HepG2 (cell line): ENCODE results near the gene TSC22D4. TPM values are rescaled to one million over a fixed set of nuclear protein-coding genes. Genes with fewer than 3 reads are reported as not detected.

Experiments used
- DR1 ChIP-seq: sonication (generic); formaldehyde crosslinking; IDR thresholded peaks from 2 replicates; pipeline ENCODE4 v1.8.0; 2021; ENCODE audit warnings: mild to moderate bottlenecking, missing genetic modification reagents, inconsistent platforms
- JUND ChIP-seq: sonication (generic); formaldehyde crosslinking; IDR thresholded peaks from 2 replicates; pipeline ENCODE4 v1.8.0; 2022; ENCODE audit warnings: mild to moderate bottlenecking, missing genetic modification reagents
- MEF2D ChIP-seq: sonication (generic); formaldehyde crosslinking; IDR thresholded peaks from 2 replicates; pipeline ENCODE4 v1.5.1; 2020; ENCODE audit warnings: mild to moderate bottlenecking, missing genetic modification reagents
- NR2F2 ChIP-seq: IDR thresholded peaks from 2 replicates; pipeline ENCODE4 v1.6.1; 2012; ENCODE audit warnings: low read depth, inconsistent platforms, borderline replicate concordance
- RFX3 ChIP-seq: IDR thresholded peaks from 2 replicates; pipeline ENCODE4 v1.6.1; 2016; ENCODE audit warnings: missing biosample characterization, missing genetic modification reagents
- ZNF672 ChIP-seq: sonication (generic); formaldehyde crosslinking; IDR thresholded peaks from 2 replicates; pipeline ENCODE4 v1.8.1; 2022; ENCODE audit warnings: missing genetic modification reagents
- polyA plus RNA-seq, 8 experiments: library from polyadenylated mRNA; depleted of rRNA in 3 of 8; stranded (reverse) in 7 of 8; unstranded in 1 of 8; fragments of >200 nt; fragmentation: Illumina TruSeq in 4 of 8; extraction: Trizol in 4 of 8; gene quantifications; 2 replicates each; pipeline versions ENCODE4 v1.2.1 to v1.2.3, GENCODE V29; 2011 to 2016; ENCODE audit warnings: low read depth in 4 of 8, missing spikeins in 1 of 8, mixed read lengths in 1 of 8; ENCODE audit not compliant: insufficient read depth in 1 of 8
- total RNA-seq, 5 experiments: library from RNA; depleted of rRNA; stranded (reverse); fragments of >200 nt; fragmentation: Illumina TruSeq; extraction: Trizol; gene quantifications; 2 replicates each; pipeline ENCODE4 v1.2.3, GENCODE V29; 2016; ENCODE audit warnings: low read depth in 1 of 5
- TF ChIP-seq, protein P1 (sequence below): sonication (generic); formaldehyde crosslinking; IDR thresholded peaks from 2 replicates; pipeline ENCODE4 v1.4.0; 2020; ENCODE audit warnings: mild to moderate bottlenecking, missing genetic modification reagents, borderline replicate concordance
- TF ChIP-seq, protein P2 (sequence below): sonication (generic); formaldehyde crosslinking; IDR thresholded peaks from one replicate; pipeline ENCODE4 v1.5.1; 2020; ENCODE audit warnings: mild to moderate bottlenecking, missing genetic modification reagents; ENCODE audit errors: not compliant biosample characterization
- TF ChIP-seq, protein P3 (sequence below): IDR thresholded peaks from 2 replicates; pipeline ENCODE4 v1.6.1; 2012; ENCODE audit warnings: inconsistent platforms
- TF ChIP-seq, protein P4 (sequence below): IDR thresholded peaks from 2 replicates; pipeline ENCODE4 v1.6.1; 2012; ENCODE audit warnings: low read depth, low read length, improper control_type of control experiment
- TF ChIP-seq, protein P5 (sequence below): IDR thresholded peaks from 2 replicates; pipeline ENCODE4 v1.6.1; 2016

Gene TSC22D4
- total and polyA plus RNA-seq, 2 of the 13 experiments (the other 11 are each of a cell fraction or from before 2014, with no cell fraction given), result 7.7 to 8.7 TPM

DNA sequence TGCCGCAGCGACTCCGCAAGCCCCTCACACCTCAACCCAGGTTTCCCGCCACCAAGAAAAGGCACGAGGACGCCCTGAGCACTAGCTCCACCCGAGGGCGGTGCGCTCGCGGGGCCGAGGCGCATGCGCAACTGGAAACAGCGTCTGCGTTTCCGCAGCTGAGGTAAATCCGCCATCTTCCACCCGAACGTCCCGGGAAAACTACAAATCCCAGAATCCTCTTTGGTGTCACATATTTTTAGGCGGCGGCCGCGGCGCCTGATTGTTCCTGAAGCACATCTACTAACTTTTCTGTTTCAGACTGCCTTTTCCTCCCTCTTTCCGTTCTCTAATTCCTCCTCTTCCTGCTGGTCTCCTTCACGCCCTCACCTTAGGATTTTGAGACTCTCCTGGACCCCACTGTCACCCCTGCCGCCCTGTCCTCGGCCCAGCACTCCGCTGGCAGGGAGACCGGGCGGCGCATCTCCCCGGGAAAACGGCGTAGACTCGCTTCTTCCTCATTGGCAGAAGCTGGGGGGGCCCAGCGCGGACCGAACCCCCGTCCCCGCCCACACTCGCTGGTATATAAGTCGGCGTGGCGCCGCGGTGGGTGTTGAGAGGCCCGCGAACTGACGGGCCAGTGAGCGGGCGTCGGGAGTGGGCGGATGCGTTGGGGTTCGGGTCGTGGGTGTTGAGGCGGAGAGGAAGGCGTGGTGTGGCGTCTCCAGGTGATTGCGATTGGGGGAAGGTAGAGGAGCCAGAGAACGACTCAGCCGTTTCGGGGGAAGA lies 50.6 kb downstream of the TSC22D4 start, which contains the start of gene ZCWPW1 (continued):
- TF ChIP-seq, protein P1, sequence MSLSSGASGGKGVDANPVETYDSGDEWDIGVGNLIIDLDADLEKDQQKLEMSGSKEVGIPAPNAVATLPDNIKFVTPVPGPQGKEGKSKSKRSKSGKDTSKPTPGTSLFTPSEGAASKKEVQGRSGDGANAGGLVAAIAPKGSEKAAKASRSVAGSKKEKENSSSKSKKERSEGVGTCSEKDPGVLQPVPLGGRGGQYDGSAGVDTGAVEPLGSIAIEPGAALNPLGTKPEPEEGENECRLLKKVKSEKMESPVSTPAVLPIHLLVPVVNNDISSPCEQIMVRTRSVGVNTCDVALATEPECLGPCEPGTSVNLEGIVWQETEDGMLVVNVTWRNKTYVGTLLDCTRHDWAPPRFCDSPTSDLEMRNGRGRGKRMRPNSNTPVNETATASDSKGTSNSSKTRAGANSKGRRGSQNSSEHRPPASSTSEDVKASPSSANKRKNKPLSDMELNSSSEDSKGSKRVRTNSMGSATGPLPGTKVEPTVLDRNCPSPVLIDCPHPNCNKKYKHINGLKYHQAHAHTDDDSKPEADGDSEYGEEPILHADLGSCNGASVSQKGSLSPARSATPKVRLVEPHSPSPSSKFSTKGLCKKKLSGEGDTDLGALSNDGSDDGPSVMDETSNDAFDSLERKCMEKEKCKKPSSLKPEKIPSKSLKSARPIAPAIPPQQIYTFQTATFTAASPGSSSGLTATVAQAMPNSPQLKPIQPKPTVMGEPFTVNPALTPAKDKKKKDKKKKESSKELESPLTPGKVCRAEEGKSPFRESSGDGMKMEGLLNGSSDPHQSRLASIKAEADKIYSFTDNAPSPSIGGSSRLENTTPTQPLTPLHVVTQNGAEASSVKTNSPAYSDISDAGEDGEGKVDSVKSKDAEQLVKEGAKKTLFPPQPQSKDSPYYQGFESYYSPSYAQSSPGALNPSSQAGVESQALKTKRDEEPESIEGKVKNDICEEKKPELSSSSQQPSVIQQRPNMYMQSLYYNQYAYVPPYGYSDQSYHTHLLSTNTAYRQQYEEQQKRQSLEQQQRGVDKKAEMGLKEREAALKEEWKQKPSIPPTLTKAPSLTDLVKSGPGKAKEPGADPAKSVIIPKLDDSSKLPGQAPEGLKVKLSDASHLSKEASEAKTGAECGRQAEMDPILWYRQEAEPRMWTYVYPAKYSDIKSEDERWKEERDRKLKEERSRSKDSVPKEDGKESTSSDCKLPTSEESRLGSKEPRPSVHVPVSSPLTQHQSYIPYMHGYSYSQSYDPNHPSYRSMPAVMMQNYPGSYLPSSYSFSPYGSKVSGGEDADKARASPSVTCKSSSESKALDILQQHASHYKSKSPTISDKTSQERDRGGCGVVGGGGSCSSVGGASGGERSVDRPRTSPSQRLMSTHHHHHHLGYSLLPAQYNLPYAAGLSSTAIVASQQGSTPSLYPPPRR (CRISPR knock-in tag), result peak; percentile 44; the same call in 1 of the 2 replicates
- TF ChIP-seq, protein P2, sequence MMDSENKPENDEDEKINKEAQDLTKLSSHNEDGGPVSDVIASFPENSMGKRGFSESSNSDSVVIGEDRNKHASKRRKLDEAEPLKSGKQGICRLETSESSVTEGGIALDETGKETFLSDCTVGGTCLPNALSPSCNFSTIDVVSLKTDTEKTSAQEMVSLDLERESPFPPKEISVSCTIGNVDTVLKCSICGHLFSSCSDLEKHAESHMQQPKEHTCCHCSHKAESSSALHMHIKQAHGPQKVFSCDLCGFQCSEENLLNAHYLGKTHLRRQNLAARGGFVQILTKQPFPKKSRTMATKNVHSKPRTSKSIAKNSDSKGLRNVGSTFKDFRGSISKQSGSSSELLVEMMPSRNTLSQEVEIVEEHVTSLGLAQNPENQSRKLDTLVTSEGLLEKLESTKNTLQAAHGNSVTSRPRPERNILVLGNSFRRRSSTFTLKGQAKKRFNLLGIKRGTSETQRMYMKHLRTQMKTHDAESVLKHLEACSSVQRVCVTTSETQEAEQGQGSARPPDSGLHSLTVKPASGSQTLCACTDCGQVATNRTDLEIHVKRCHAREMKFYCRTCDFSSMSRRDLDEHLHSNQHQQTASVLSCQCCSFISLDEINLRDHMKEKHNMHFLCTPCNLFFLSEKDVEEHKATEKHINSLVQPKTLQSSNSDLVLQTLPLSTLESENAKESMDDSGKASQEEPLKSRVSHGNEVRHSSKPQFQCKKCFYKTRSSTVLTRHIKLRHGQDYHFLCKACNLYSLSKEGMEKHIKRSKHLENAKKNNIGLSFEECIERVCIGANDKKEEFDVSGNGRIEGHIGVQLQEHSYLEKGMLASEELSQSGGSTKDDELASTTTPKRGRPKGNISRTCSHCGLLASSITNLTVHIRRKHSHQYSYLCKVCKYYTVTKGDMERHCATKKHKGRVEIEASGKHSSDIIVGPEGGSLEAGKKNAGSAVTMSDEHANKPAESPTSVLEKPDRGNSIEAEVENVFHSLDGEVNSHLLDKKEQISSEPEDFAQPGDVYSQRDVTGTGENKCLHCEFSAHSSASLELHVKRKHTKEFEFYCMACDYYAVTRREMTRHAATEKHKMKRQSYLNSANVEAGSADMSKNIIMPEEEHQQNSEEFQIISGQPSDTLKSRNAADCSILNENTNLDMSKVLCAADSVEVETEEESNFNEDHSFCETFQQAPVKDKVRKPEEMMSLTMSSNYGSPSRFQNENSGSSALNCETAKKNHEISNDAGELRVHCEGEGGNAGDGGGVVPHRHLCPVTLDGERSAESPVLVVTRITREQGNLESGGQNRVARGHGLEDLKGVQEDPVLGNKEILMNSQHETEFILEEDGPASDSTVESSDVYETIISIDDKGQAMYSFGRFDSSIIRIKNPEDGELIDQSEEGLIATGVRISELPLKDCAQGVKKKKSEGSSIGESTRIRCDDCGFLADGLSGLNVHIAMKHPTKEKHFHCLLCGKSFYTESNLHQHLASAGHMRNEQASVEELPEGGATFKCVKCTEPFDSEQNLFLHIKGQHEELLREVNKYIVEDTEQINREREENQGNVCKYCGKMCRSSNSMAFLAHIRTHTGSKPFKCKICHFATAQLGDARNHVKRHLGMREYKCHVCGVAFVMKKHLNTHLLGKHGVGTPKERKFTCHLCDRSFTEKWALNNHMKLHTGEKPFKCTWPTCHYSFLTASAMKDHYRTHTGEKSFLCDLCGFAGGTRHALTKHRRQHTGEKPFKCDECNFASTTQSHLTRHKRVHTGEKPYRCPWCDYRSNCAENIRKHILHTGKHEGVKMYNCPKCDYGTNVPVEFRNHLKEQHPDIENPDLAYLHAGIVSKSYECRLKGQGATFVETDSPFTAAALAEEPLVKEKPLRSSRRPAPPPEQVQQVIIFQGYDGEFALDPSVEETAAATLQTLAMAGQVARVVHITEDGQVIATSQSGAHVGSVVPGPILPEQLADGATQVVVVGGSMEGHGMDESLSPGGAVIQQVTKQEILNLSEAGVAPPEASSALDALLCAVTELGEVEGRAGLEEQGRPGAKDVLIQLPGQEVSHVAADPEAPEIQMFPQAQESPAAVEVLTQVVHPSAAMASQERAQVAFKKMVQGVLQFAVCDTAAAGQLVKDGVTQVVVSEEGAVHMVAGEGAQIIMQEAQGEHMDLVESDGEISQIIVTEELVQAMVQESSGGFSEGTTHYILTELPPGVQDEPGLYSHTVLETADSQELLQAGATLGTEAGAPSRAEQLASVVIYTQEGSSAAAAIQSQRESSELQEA (CRISPR knock-in tag), result no peak
- no peak; the same call in none of the 2 replicates for TF ChIP-seq MEF2D
- no peak for TF ChIP-seq ZNF672 (CRISPR knock-in tag)
- TF ChIP-seq JUND (CRISPR knock-in tag), result no peak; the same call in 1 of the 2 replicates
- TF ChIP-seq, protein P3, sequence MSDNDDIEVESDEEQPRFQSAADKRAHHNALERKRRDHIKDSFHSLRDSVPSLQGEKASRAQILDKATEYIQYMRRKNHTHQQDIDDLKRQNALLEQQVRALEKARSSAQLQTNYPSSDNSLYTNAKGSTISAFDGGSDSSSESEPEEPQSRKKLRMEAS, result no peak
- TF ChIP-seq, protein P4, sequence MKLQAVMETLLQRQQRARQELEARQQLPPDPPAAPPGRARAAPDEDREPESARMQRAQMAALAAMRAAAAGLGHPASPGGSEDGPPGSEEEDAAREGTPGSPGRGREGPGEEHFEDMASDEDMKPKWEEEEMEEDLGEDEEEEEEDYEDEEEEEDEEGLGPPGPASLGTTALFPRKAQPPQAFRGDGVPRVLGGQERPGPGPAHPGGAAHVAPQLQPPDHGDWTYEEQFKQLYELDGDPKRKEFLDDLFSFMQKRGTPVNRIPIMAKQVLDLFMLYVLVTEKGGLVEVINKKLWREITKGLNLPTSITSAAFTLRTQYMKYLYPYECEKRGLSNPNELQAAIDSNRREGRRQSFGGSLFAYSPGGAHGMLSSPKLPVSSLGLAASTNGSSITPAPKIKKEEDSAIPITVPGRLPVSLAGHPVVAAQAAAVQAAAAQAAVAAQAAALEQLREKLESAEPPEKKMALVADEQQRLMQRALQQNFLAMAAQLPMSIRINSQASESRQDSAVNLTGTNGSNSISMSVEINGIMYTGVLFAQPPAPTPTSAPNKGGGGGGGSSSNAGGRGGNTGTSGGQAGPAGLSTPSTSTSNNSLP, result peak; percentile 13; the same call in 1 of the 2 replicates
- TF ChIP-seq, protein P5, sequence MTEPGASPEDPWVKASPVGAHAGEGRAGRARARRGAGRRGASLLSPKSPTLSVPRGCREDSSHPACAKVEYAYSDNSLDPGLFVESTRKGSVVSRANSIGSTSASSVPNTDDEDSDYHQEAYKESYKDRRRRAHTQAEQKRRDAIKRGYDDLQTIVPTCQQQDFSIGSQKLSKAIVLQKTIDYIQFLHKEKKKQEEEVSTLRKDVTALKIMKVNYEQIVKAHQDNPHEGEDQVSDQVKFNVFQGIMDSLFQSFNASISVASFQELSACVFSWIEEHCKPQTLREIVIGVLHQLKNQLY (CRISPR knock-in tag), result no peak
- peak; percentile 99 for TF ChIP-seq DR1 (CRISPR knock-in tag)
- TF ChIP-seq RFX3 (CRISPR knock-in tag), result no peak
- no peak for TF ChIP-seq NR2F2
